K562 (cell line): ENCODE data around the gene ATP13A5. TPM values are rescaled to one million over a fixed set of nuclear protein-coding genes. Genes with fewer than 3 reads are reported as not detected.

ENCODE experiments used
- ATAC-seq: fragments of 200-7000 bp; cut with Tn5 transposase; 3 replicates; pipeline ENCODE4 v1.9.1; 2020; ENCODE audit warnings: moderate library complexity
- BruUV-seq: library from RNA; stranded (reverse); fragments of 400-500 nt; replicated peaks from 2 replicates; lab custom pipeline; 2021; lab: Mats Ljungman, UMichigan
- CTCF ChIA-PET: fragments of 300-600 bp; formaldehyde crosslinking; extraction: SDS; loops from one replicate; lab custom pipeline; 2021; ENCODE audit warnings: low intra/inter-chr PET ratio; lab: Yijun Ruan, JAX
- POLR2A ChIA-PET: fragments of 300-600, 350-650 bp; sonication (Branson Sonifier 250); formaldehyde crosslinking; extraction: SDS; loops from one replicate; lab custom pipeline; 2021; ENCODE audit warnings: antibody characterized with exemption, inconsistent platforms; lab: Yijun Ruan, JAX
- DNase-seq, 4 experiments: peaks; one replicate each; pipeline versions ENCODE4 v3.0.0 to v3.0.0-alpha.2; 2011 to 2018; ENCODE audit warnings: low spot score in 3 of 4, mixed read lengths in 3 of 4; ENCODE audit errors: extremely low read depth in 1 of 4
- FAIRE-seq: peaks from 2 replicates; lab custom pipeline; 2011; peaks lifted over from hg19 to GRCh38; lab: Jason Lieb, UNC
- H2AFZ ChIP-seq: 2 replicates; pipeline ENCODE4 v1.6.0; 2011; ENCODE audit warnings: low read depth, low read length, control low read depth, inconsistent platforms
- H3K27ac ChIP-seq: fragments of 200-600 bp; 3 replicates; pipeline ENCODE4 v1.8.0; 2011; ENCODE audit warnings: low read depth, mild to moderate bottlenecking, control low read depth, inconsistent platforms, low read length, moderate library complexity, mixed read lengths; ENCODE audit errors: extremely low read depth
- H3K27me3 ChIP-seq, 2 experiments: fragments of 300-600 bp in 1 of 2; 2 replicates in 1 of 2; 3 replicates in 1 of 2; pipeline versions ENCODE4 v1.6.0 to v1.8.0; 2011; ENCODE audit warnings: inconsistent platforms in 2 of 2, low read length in 2 of 2, mild to moderate bottlenecking in 1 of 2, mixed read lengths in 1 of 2, moderate library complexity in 1 of 2; ENCODE audit not compliant: control insufficient read depth in 2 of 2, insufficient read depth in 2 of 2
- H3K36me3 ChIP-seq: fragments of 300-600 bp; 3 replicates; pipeline ENCODE4 v1.8.0; 2011; ENCODE audit warnings: mild to moderate bottlenecking, low read length, inconsistent platforms; ENCODE audit not compliant: control insufficient read depth, insufficient read depth
- H3K4me1 ChIP-seq, 2 experiments: fragments of 200-600 bp in 1 of 2; replicated peaks in 1 of 2; 2 replicates in 1 of 2; 3 replicates in 1 of 2; pipeline versions ENCODE4 v1.5.1 to v1.8.0; 2011; ENCODE audit warnings: inconsistent platforms in 2 of 2, low read length in 2 of 2, mild to moderate bottlenecking in 1 of 2, mixed read lengths in 1 of 2, moderate library complexity in 1 of 2; ENCODE audit not compliant: control insufficient read depth in 2 of 2, insufficient read depth in 2 of 2
- H3K4me2 ChIP-seq: 2 replicates; pipeline ENCODE4 v1.6.1; 2011; ENCODE audit warnings: low read length, control low read depth, inconsistent platforms, mixed read lengths; ENCODE audit not compliant: insufficient read depth
- H3K4me3 ChIP-seq: fragments of 200-600 bp; sonication (generic), shearing (Covaris generic); 2 replicates; pipeline ENCODE4 v1.5.1; 2016; ENCODE audit warnings: control low read depth, inconsistent platforms
- H3K79me2 ChIP-seq: fragments of 200-600 bp; 3 replicates; pipeline ENCODE4 v1.8.0; 2011; ENCODE audit warnings: low read length, inconsistent platforms; ENCODE audit not compliant: control insufficient read depth, insufficient read depth
- H3K9ac ChIP-seq, 2 experiments: 2 replicates each; pipeline versions ENCODE4 v1.6.0 to v1.6.1; 2011; ENCODE audit warnings: low read depth in 2 of 2, low read length in 2 of 2, control low read depth in 1 of 2, inconsistent platforms in 1 of 2, mild to moderate bottlenecking in 1 of 2, mixed read lengths in 1 of 2; ENCODE audit not compliant: insufficient read depth in 1 of 2
- H3K9me1 ChIP-seq: one replicate; pipeline ENCODE4 v1.6.0; 2011; ENCODE audit warnings: inconsistent platforms, mild to moderate bottlenecking, low read length, moderate library complexity; ENCODE audit not compliant: control insufficient read depth, insufficient read depth
- H3K9me3 ChIP-seq: replicated peaks from 2 replicates; pipeline ENCODE4 v1.5.1; 2011; ENCODE audit warnings: low read depth, low read length, inconsistent platforms; ENCODE audit not compliant: control insufficient read depth, insufficient read depth
- H4K20me1 ChIP-seq: replicated peaks from 2 replicates; pipeline ENCODE4 v1.6.1; 2011; ENCODE audit warnings: low read length, inconsistent platforms, mixed read lengths; ENCODE audit not compliant: control insufficient read depth, insufficient read depth
- ASH1L ChIP-seq: fragments of 450-650 bp; IDR thresholded peaks from 2 replicates; pipeline ENCODE4 v1.6.1; 2018; ENCODE audit warnings: borderline replicate concordance, mild to moderate bottlenecking, low read depth; ENCODE audit not compliant: partially characterized antibody
- CHAMP1 ChIP-seq: fragments of 450-650 bp; IDR thresholded peaks from 2 replicates; pipeline ENCODE4 v1.6.1; 2016; ENCODE audit warnings: mild to moderate bottlenecking
- CHD1 ChIP-seq: fragments of 200-600 bp; sonication (generic); IDR thresholded peaks from one replicate; pipeline ENCODE4 v1.6.1; 2012; ENCODE audit warnings: mild to moderate bottlenecking, moderate library complexity, low read length, inconsistent platforms
- DIDO1 ChIP-seq: fragments of 450-650 bp; IDR thresholded peaks from 2 replicates; pipeline ENCODE4 v1.6.1; 2016; ENCODE audit warnings: low read depth, missing biosample characterization, missing genetic modification characterization
- EHMT2 ChIP-seq: fragments of 450-650 bp; IDR thresholded peaks from 2 replicates; pipeline ENCODE4 v1.6.1; 2018; ENCODE audit warnings: antibody characterized with exemption
- FOXA3 ChIP-seq, 2 experiments: fragments of 450-650 bp in 1 of 2; sonication (generic) in 1 of 2; formaldehyde crosslinking; IDR thresholded peaks in 1 of 2; conservative IDR thresholded peaks in 1 of 2; 2 replicates each; pipeline versions ENCODE4 v1.4.0 to v1.8.0; 2020 to 2022; ENCODE audit warnings: mild to moderate bottlenecking in 2 of 2, missing genetic modification reagents in 1 of 2
- KLF10 ChIP-seq: fragments of 250-450 bp; sonication (Bioruptor Pico); IDR thresholded peaks from 2 replicates; pipeline ENCODE4 v1.6.1; 2021; ENCODE audit warnings: matching md5 sums
- MXI1 ChIP-seq: IDR thresholded peaks from 2 replicates; pipeline ENCODE4 v1.6.1; 2011; ENCODE audit warnings: low read depth, mild to moderate bottlenecking, improper control_type of control experiment, low read length
- NFATC3 ChIP-seq: fragments of 450-650 bp; IDR thresholded peaks from 2 replicates; pipeline ENCODE4 v1.6.1; 2017; ENCODE audit warnings: mild to moderate bottlenecking
- NFIX ChIP-seq: fragments of 250-450 bp; sonication (Bioruptor Pico); IDR thresholded peaks from 2 replicates; pipeline ENCODE4 v1.4.0; 2020; ENCODE audit warnings: low read depth, mild to moderate bottlenecking, moderate library complexity
- NR2F6 ChIP-seq: fragments of 450-650 bp; formaldehyde crosslinking; IDR thresholded peaks from 2 replicates; pipeline ENCODE4 v1.4.0; 2020; ENCODE audit warnings: mild to moderate bottlenecking
- PYGO2 ChIP-seq: fragments of 450-650 bp; IDR thresholded peaks from 2 replicates; pipeline ENCODE4 v1.6.1; 2016; ENCODE audit warnings: mild to moderate bottlenecking, missing genetic modification characterization, moderate library complexity, missing compliant biosample characterization
- SAFB2 ChIP-seq: fragments of 200-400 bp; formaldehyde crosslinking; IDR thresholded peaks from 2 replicates; pipeline ENCODE4 v1.6.1; 2018; ENCODE audit warnings: borderline replicate concordance, low read length, low read depth, moderate library complexity; ENCODE audit not compliant: severe bottlenecking
- SNIP1 ChIP-seq: fragments of 450-650 bp; IDR thresholded peaks from 2 replicates; pipeline ENCODE4 v1.7.1; 2017; ENCODE audit warnings: low read depth, mild to moderate bottlenecking
- TAL1 ChIP-seq: fragments of 450-650 bp; IDR thresholded peaks from 2 replicates; pipeline ENCODE4 v1.6.1; 2016; ENCODE audit warnings: mild to moderate bottlenecking
- U2AF1 ChIP-seq: fragments of 200-400 bp; formaldehyde crosslinking; optimal IDR thresholded peaks from 2 replicates; pipeline ENCODE3; 2017; ENCODE audit warnings: mild to moderate bottlenecking, low read depth, low read length, moderate library complexity
- ZNF12 ChIP-seq: sonication (generic); formaldehyde crosslinking; IDR thresholded peaks from 2 replicates; pipeline ENCODE4 v1.4.0; 2020; ENCODE audit warnings: mild to moderate bottlenecking, missing genetic modification reagents
- ZNF175 ChIP-seq: fragments of 200-800 bp; sonication (Bioruptor generic); IDR thresholded peaks from 2 replicates; pipeline ENCODE4 v1.6.1; 2016; ENCODE audit warnings: low read depth, mild to moderate bottlenecking, missing genetic modification characterization, missing compliant biosample characterization
- WGBS: fragments of 100-300 bp; shearing (Covaris generic); methylation state at CpG from one replicate; pipeline ENCODE4 v1.1.6; 2016; ENCODE audit warnings: low coverage, mixed read lengths; ENCODE audit not compliant: insufficient coverage; ENCODE audit errors: missing lambda C conversion rate; 5-methylcytosine and 5-hydroxymethylcytosine counted together
- in situ Hi-C: fragments of 300-500 bp; cut with MboI; formaldehyde crosslinking; loops from 4 replicates; pipeline ENCODE4 v1.15.0; 2018; ENCODE audit warnings: inconsistent platforms, mixed read lengths
- intact Hi-C: fragments of 100-400 bp; cut with micrococcal nuclease; formaldehyde crosslinking; loops from 2 replicates; pipeline ENCODE4 v1.14.2; 2022
- polyA plus RNA-seq, 8 experiments: library from polyadenylated mRNA; depleted of rRNA in 4 of 8; stranded (reverse) in 5 of 8; unstranded in 3 of 8; fragments of >200 nt; fragmentation: Nextera tagmentation in 2 of 8; fragmentation: Illumina TruSeq in 1 of 8; extraction: Ambion mirVana in 2 of 8; extraction: Trizol in 1 of 8; gene quantifications; 2 replicates each; pipeline versions ENCODE4 v1.2.1 to v1.2.3, GENCODE V29; 2011 to 2014; ENCODE audit warnings: inconsistent platforms in 1 of 8, missing spikeins in 1 of 8
- total RNA-seq, 7 experiments: library from RNA; depleted of rRNA in 6 of 7; stranded (reverse); fragments of >200 nt in 6 of 7; fragmentation: Illumina TruSeq in 2 of 7; extraction: Trizol in 2 of 7; gene quantifications; 2 replicates each; pipeline versions ENCODE4 v1.2.1 to v1.2.3, GENCODE V29; 2011 to 2021; ENCODE audit warnings: low replicate concordance in 1 of 7
- TF ChIP-seq, protein P1 (sequence below): sonication (generic); formaldehyde crosslinking; IDR thresholded peaks from 2 replicates; pipeline ENCODE4 v1.8.0; 2022; ENCODE audit warnings: mild to moderate bottlenecking, missing genetic modification reagents

ATP13A5 gene
- total and polyA plus RNA-seq, 9 of the 15 experiments (the other 6 are each of a cell fraction or from before 2014, with no cell fraction given) = not detected

DNA sequence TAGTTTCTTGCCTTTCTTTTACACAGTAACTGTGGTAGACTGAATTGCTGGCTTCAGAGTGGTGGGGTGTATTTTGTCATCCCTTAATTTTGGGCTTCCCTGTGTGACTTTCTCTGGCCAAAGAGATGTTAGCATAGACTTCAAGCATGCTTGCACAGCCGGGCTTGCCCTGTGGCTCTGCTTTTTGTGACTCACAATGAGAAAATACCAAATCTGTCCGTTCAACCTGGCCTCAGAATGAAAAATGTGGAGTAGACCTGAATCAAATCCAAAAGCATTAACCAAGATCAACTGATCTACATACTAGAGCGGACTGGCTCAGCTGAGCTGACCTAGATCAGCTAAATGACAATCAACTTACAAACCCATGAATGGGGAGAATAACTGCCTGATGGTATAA is 86.2 kb downstream of the ATP13A5 start:
- in situ Hi-C loops = no loop called here
- H3K4me1 ChIP-seq = no peaks in the 10 kb centered on the region
- H3K27ac ChIP-seq = no peak overlapping the region
- no peak overlapping the region for H3K9ac ChIP-seq
- H3K36me3 ChIP-seq = no peaks in the 10 kb centered on the region
- ChIA-PET CTCF (no interaction called here), POLR2A (interaction anchor here (0.6 kb wide), 1 partner anchor 43 kb away, joined by 3 read pairs; no protein-coding TSS in a partner anchor)
- FAIRE-seq (no peak), DNase-seq (no peak), ATAC-seq (no peak)
- no peaks in the 10 kb centered on the region for H3K27me3 ChIP-seq
- no peak overlapping the region for H3K4me2 ChIP-seq
- H3K9me1 ChIP-seq = no peaks in the 10 kb centered on the region
- BruUV-seq = no TSS peak
- H3K4me3 ChIP-seq = no peak overlapping the region
- H4K20me1 ChIP-seq = no peaks in the 10 kb centered on the region
- H3K9me3 ChIP-seq = no peaks in the 10 kb centered on the region
- intact Hi-C loops = no loop called here
- no peaks in the 10 kb centered on the region for H3K79me2 ChIP-seq
- WGBS = 0% methylated on average over 3 of the region's 3 CpGs
- H2AFZ ChIP-seq = no peak overlapping the region
- TF ChIP-seq ASH1L = no peak
- TF ChIP-seq NR2F6 (CRISPR knock-in tag) = no peak
- no peak for TF ChIP-seq CHAMP1
- no peak for TF ChIP-seq TAL1
- TF ChIP-seq NFIX = no peak
- no peak for TF ChIP-seq KLF10 (CRISPR knock-in tag)
- no peak for TF ChIP-seq FOXA3 (CRISPR knock-in tag; conservative IDR thresholded peaks at IDR 0.05 in 1 of 2, IDR thresholded peaks at IDR 0.05 in 1 of 2)
- TF ChIP-seq PYGO2 (tag) = no peak
- no peak for TF ChIP-seq SAFB2
- no peak for TF ChIP-seq MXI1
- no peak for TF ChIP-seq DIDO1 (tag)
- TF ChIP-seq EHMT2 = no peak
- no peak for TF ChIP-seq U2AF1
- no peak for TF ChIP-seq SNIP1
- TF ChIP-seq, protein P1, sequence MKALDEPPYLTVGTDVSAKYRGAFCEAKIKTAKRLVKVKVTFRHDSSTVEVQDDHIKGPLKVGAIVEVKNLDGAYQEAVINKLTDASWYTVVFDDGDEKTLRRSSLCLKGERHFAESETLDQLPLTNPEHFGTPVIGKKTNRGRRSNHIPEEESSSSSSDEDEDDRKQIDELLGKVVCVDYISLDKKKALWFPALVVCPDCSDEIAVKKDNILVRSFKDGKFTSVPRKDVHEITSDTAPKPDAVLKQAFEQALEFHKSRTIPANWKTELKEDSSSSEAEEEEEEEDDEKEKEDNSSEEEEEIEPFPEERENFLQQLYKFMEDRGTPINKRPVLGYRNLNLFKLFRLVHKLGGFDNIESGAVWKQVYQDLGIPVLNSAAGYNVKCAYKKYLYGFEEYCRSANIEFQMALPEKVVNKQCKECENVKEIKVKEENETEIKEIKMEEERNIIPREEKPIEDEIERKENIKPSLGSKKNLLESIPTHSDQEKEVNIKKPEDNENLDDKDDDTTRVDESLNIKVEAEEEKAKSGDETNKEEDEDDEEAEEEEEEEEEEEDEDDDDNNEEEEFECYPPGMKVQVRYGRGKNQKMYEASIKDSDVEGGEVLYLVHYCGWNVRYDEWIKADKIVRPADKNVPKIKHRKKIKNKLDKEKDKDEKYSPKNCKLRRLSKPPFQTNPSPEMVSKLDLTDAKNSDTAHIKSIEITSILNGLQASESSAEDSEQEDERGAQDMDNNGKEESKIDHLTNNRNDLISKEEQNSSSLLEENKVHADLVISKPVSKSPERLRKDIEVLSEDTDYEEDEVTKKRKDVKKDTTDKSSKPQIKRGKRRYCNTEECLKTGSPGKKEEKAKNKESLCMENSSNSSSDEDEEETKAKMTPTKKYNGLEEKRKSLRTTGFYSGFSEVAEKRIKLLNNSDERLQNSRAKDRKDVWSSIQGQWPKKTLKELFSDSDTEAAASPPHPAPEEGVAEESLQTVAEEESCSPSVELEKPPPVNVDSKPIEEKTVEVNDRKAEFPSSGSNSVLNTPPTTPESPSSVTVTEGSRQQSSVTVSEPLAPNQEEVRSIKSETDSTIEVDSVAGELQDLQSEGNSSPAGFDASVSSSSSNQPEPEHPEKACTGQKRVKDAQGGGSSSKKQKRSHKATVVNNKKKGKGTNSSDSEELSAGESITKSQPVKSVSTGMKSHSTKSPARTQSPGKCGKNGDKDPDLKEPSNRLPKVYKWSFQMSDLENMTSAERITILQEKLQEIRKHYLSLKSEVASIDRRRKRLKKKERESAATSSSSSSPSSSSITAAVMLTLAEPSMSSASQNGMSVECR (CRISPR knock-in tag) = no peak
- no peak for TF ChIP-seq CHD1
- no peak for TF ChIP-seq NFATC3
- TF ChIP-seq ZNF12 = no peak
- no peak for TF ChIP-seq ZNF175 (CRISPR knock-in tag)
